MG63 (cell line): ENCODE measurements around the gene ST6GALNAC2. TPM values are rescaled to one million over a fixed set of nuclear protein-coding genes. Genes with fewer than 3 reads are reported as not detected.
"Not testable (repeated sequence)": the region's sequence is repeated elsewhere in the genome, so short reads cannot be mapped to it uniquely, and the experiment has no call there.

Experiments
- DNase-seq: peaks from one replicate; pipeline ENCODE4 v3.0.0-alpha.2; 2020
- H3K27me3 ChIP-seq: fragments of 250-450 bp; sonication (Bioruptor Pico); 2 replicates; pipeline ENCODE4 v1.5.1; 2020; ENCODE audit warnings: mild to moderate bottlenecking, moderate library complexity
- H3K36me3 ChIP-seq: fragments of 250-450 bp; sonication (Bioruptor Pico); 2 replicates; pipeline ENCODE4 v1.5.1; 2020; ENCODE audit warnings: mild to moderate bottlenecking, moderate library complexity
- H3K4me3 ChIP-seq: fragments of 250-450 bp; sonication (Bioruptor Pico); 2 replicates; pipeline ENCODE4 v1.5.1; 2020; ENCODE audit warnings: mild to moderate bottlenecking, moderate library complexity
- H3K9me3 ChIP-seq: fragments of 250-450 bp; sonication (Bioruptor Pico); 2 replicates; pipeline ENCODE4 v1.5.1; 2020; ENCODE audit warnings: mild to moderate bottlenecking, moderate library complexity
- total RNA-seq: library from RNA; depleted of rRNA; stranded (reverse); fragments of >200 nt; shearing (Covaris generic); gene quantifications from 2 replicates; pipeline ENCODE4 v1.2.3, GENCODE V29; 2014; ENCODE audit warnings: low replicate concordance; rRNA removed

ST6GALNAC2 gene
- 0.15 and 0.30 TPM in 2 replicates for total RNA-seq

- no peaks in the 10 kb centered on the region for H3K27me3 ChIP-seq
- H3K4me3 ChIP-seq, result peak within 1 kb of the TSS; percentile 53
- no peaks in the 10 kb centered on the region for H3K9me3 ChIP-seq
- peak; percentile 78 for DNase-seq
- H3K36me3 ChIP-seq, result no peaks in the 10 kb centered on the region
Observed at GRCh38 chr17:76585649-76586593, at the start of gene ST6GALNAC2. ST6GALNAC2 (minus strand) TSS chr17:76585860; CDS start chr17:76585808, 52 bp downstream.

- no peaks in the 10 kb centered on the region; the same call in 1 of the 2 replicates for H3K9me3 ChIP-seq
- H3K27me3 ChIP-seq, result no peaks in the 10 kb centered on the region
- DNase-seq, result no peak
- no peak overlapping the region for H3K4me3 ChIP-seq
- H3K36me3 ChIP-seq, result no peaks in the 10 kb centered on the region
Observed at GRCh38 chr17:76635039-76635438, 49.4 kb upstream of the ST6GALNAC2 start.

DNA sequence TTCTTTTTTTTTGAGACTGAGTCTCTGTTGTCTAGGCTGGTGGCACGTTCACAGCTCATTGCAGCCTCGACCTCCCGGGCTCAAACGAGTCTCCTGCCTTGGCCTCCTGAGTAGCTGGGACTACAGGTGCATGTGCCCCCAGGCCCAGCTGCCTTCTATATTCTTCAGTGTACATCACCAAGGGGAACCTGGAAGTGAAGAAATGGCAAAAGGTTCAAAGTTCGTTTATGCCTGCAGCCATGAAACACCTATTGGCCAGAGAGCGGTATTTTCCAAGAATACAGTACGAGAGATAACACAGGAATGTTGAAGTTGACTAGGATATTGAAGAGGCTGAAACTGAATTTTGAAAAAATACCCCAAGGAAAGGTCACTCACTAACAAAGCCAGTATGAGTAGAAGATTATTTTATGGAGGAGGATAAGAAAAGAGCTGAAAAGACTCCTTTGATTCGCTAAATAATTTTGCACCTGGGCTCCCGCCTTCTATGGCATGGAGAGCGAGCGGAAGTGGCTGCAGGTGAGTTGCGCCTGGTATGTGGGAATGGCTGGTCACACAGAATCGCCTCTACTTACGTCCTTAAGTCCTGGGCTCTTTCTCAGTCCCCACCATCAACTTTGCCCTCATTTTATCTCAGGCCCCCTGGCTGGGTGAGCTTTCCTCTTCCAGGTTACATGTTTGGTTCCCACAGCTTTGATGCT lies 48.1 kb upstream of the ST6GALNAC2 start:
- H3K27me3 ChIP-seq, result no peaks in the 10 kb centered on the region
- H3K9me3 ChIP-seq, result no peaks in the 10 kb centered on the region
- no peak overlapping the region for H3K4me3 ChIP-seq
- no peaks in the 10 kb centered on the region for H3K36me3 ChIP-seq
- no peak for DNase-seq

- Histone ChIP-seq H3K9me3 (no peaks in the 10 kb centered on the region), H3K4me3 (no peak overlapping the region), H3K36me3 (no peaks in the 10 kb centered on the region), H3K27me3 (no peaks in the 10 kb centered on the region)
- DNase-seq, result no peak
Observed at GRCh38 chr17:76631821-76632565, 46.3 kb upstream of the ST6GALNAC2 start.

DNA sequence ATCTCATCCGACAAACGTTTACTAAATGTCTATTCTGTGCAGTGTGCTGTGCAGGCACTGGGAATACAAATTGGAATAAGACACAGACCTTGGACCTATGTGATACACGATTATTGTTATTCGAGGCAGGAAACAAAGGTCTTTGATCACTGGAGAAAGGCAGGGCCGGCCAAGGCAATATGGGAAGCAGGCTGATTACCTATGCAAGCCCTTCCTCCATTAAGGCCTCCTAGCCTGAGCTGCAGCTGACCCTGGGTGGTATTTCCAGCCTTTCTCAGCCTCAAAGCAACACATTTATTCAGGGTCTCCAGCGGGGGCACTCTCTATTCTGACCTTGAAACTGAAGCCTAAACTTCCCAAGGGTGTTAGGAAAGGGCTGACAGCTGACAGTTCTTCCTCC lies 44.5 kb upstream of the ST6GALNAC2 start:
- Histone ChIP-seq H3K9me3 (no peaks in the 10 kb centered on the region), H3K4me3 (no peak overlapping the region), H3K27me3 (no peaks in the 10 kb centered on the region), H3K36me3 (no peaks in the 10 kb centered on the region)
- no peak for DNase-seq

DNA sequence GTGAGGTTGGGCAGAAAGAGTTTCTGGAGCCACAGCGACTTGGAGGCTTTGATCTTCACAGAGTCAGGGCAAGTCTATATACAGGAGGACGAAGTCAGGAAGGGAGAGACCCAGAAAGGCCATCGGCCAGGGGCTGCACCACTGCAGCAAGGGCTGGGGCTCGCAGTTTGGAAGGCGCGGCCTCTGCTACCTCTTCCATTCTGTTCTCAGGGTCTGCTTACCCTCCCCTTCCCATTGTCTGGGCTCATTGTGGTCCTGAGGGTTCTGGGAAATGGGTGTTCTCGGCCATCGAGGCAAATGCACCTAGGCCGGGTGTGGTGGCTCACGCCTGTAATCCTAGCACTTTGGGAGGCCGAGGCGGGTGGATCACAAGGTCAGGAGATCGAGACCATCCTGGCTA lies 41.9 kb upstream of the ST6GALNAC2 start:
- no peak overlapping the region for H3K4me3 ChIP-seq
- no peak for DNase-seq

DNA sequence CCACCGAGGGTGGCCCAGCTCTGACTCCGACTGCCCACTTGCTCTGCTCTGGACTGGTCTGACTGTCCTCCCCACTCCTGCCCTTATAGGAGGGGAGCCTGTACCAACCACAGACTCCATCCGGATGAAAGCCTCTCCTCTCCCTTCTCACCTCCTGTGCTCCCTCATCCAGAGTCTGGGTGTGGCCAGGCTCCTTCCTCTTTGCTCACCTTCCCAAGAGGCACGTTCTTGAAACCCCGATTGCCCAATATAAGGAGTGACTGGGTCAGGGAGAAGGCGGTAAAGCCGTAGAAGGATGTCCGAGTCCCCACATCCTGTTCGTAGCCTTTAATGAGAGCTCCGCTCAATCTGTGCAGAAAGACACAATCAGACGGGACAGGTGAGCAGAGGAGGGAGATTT lies 40.8 kb upstream of the ST6GALNAC2 start:
- DNase-seq, result no peak
- Histone ChIP-seq H3K4me3 (no peak overlapping the region), H3K9me3 (no peaks in the 10 kb centered on the region), H3K36me3 (no peaks in the 10 kb centered on the region), H3K27me3 (no peaks in the 10 kb centered on the region)

More for the DNA sequence above, 41.9 kb upstream of the ST6GALNAC2 start:
- H3K27me3 ChIP-seq, result no peaks in the 10 kb centered on the region
- H3K9me3 ChIP-seq, result no peaks in the 10 kb centered on the region
- H3K36me3 ChIP-seq, result no peaks in the 10 kb centered on the region

DNA sequence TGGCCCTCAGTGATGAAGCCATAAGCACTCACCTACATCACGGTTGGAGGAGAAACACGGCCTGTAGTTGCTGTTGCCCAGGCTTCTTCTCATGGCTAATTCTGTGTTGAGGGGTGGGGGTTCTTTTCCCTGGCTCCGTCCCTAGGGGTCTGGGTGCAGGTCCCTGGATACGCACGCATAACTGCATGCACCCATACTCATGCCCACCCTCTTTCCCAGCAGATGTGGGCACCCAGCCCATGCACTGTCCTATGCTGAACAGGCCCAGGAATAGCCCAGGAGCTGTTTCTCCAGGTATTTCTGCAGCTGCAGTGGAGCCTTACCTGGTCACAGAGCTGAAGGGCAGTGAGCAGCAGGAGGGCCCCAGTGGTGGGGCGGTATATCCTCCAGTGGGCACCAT lies 39.8 kb upstream of the ST6GALNAC2 start:
- H3K9me3 ChIP-seq, result no peaks in the 10 kb centered on the region
- no peaks in the 10 kb centered on the region for H3K36me3 ChIP-seq
- H3K27me3 ChIP-seq, result no peaks in the 10 kb centered on the region
- DNase-seq, result no peak
- H3K4me3 ChIP-seq, result no peak overlapping the region

GRCh38 chr17:76623271-76624146 lies 37.8 kb upstream of the ST6GALNAC2 start:
- Histone ChIP-seq H3K27me3 (no peaks in the 10 kb centered on the region), H3K36me3 (no peaks in the 10 kb centered on the region), H3K9me3 (no peaks in the 10 kb centered on the region), H3K4me3 (no peak overlapping the region)
- DNase-seq, result peak; percentile 68

DNA sequence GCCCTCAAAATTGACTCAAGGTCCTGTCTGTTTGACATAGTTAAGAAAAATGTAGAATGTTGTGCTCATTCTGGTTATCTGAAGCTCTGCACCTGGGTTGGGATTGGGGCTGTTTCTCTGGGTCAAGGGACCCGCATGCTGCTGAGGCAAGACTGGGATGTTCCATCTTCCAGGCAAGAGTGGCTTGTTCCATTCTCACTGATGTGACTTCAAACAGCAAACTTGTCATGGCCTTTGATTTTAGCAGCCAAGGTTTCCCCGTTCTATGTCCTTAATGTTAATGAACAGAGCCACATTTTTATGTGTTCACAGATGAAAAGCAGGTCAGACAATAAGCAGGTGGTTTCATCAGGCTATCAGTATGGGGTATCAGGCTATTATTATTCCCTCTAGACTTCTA lies 32.2 kb upstream of the ST6GALNAC2 start:
- H3K36me3 ChIP-seq, result no peaks in the 10 kb centered on the region

GRCh38 chr17:76614912-76615617 lies 29.4 kb upstream of the ST6GALNAC2 start:
- Histone ChIP-seq H3K27me3 (no peaks in the 10 kb centered on the region; the same call in 1 of the 2 replicates), H3K36me3 (no peaks in the 10 kb centered on the region), H3K4me3 (no peak overlapping the region), H3K9me3 (no peaks in the 10 kb centered on the region; the same call in 1 of the 2 replicates)
- no peak for DNase-seq

More for the DNA sequence above, 32.2 kb upstream of the ST6GALNAC2 start:
- H3K27me3 ChIP-seq, result no peaks in the 10 kb centered on the region; the same call in 1 of the 2 replicates
- no peak for DNase-seq
- no peak overlapping the region for H3K4me3 ChIP-seq
- no peaks in the 10 kb centered on the region; the same call in 1 of the 2 replicates for H3K9me3 ChIP-seq

- H3K4me3 ChIP-seq, DNase-seq, H3K9me3 ChIP-seq, H3K27me3 ChIP-seq, H3K36me3 ChIP-seq: not testable (repeated sequence)
Observed at GRCh38 chr17:76614064-76614759, 28.6 kb upstream of the ST6GALNAC2 start.

GRCh38 chr17:76612977-76613851 lies 27.6 kb upstream of the ST6GALNAC2 start:
- H3K9me3 ChIP-seq, result no peaks in the 10 kb centered on the region; the same call in 1 of the 2 replicates
- no peaks in the 10 kb centered on the region for H3K36me3 ChIP-seq
- H3K4me3 ChIP-seq, result no peak overlapping the region
- no peaks in the 10 kb centered on the region; the same call in 1 of the 2 replicates for H3K27me3 ChIP-seq
- peak; percentile 12 for DNase-seq

DNA sequence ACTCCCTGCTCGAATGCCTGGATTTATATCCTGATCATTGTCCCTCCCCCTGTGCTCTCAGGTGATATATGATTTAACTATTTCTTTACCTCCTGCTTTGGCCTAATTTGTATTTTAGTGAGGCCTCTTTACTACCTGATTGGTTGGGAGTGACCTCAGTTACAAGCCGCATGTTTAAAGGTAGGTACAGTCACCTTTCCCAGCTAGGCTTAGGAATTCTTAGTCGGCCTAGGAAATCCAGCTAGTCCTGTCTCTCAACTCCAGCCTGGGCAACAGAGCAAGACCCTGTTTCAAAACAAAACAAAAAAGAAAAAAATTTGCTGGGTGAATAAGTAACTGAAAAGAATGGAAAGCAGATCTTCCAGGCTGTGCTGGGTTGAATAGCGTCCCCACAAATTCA lies 26.8 kb upstream of the ST6GALNAC2 start:
- DNase-seq, result no peak
- Histone ChIP-seq H3K4me3 (no peak overlapping the region), H3K27me3 (no peaks in the 10 kb centered on the region), H3K36me3 (no peaks in the 10 kb centered on the region), H3K9me3 (no peaks in the 10 kb centered on the region; the same call in 1 of the 2 replicates)
